ENCODE results near the gene EDAR.

Gene EDAR

DNA sequence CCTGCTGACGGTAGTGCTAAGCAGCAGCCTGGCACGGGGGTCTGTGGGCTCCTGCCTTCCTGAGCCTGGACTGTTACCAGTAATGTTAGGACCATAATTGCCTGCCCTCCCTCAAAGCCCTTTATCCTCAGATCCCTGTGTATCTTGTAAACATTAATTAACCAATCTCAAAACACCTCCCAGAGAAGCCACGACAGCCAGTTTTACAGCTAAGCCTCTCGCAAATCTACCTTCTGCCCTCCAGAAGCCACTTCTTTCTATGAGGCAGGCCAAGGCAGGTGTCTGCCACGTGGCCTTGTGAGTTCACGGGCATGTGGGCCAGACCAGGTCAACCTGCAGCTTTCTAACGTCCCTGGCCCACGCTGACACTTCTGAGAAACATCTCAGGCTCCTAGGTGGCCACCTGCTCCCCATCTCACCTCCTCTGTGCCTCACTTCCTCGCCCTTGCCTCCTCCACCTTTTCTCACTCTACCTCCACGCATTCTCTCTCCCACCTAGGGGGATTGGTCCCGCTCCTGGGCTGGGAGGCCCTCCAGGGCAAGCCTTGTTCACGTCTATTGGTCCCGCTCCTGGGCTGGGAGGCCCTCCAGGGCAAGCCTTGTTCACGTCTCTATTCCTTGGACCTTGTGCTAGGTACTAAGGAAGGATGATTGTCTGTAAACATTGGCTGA, 64.3 kb downstream of the EDAR start:
- DNase-seq (ENCODE audit: low read depth, low spot score) = no peak
- H3K9ac ChIP-seq (ENCODE audit: insufficient read length) = no peak overlapping the region
- H3K9me3 ChIP-seq (ENCODE audit: low read depth, low read length) = no peaks in the 10 kb centered on the region
- H3K4me3 ChIP-seq = no peak overlapping the region
- H3K27ac ChIP-seq = no peak overlapping the region
- TF ChIP-seq EZH2 (IDR thresholded peaks at IDR 0.05) (no peak), POLR2AphosphoS5 (IDR thresholded peaks at IDR 0.05; ENCODE audit: borderline replicate concordance, low read depth, low read length) (no peak), FOXP2 (optimal IDR thresholded peaks at IDR 0.05; ENCODE audit: control extremely low read depth, extremely low read length, insufficient read depth) (no peak)
- no peaks in the 10 kb centered on the region for H3K36me3 ChIP-seq (ENCODE audit: insufficient read depth, low read length)

GRCh38 chr2:108923736-108924579, 65.1 kb downstream of the EDAR start:
- Histone ChIP-seq H3K9ac (ENCODE audit: insufficient read length) (no peak overlapping the region), H3K27ac (no peak overlapping the region), H3K9me3 (ENCODE audit: low read depth, low read length) (no peaks in the 10 kb centered on the region), H3K4me3 (no peak overlapping the region), H3K36me3 (ENCODE audit: insufficient read depth, low read length) (no peaks in the 10 kb centered on the region)
- TF ChIP-seq POLR2AphosphoS5 (IDR thresholded peaks at IDR 0.05; ENCODE audit: borderline replicate concordance, low read depth, low read length) (no peak), FOXP2 (optimal IDR thresholded peaks at IDR 0.05; ENCODE audit: control extremely low read depth, extremely low read length, insufficient read depth) (no peak), EZH2 (IDR thresholded peaks at IDR 0.05) (no peak)
- DNase-seq (ENCODE audit: low read depth, low spot score) = no peak

DNA sequence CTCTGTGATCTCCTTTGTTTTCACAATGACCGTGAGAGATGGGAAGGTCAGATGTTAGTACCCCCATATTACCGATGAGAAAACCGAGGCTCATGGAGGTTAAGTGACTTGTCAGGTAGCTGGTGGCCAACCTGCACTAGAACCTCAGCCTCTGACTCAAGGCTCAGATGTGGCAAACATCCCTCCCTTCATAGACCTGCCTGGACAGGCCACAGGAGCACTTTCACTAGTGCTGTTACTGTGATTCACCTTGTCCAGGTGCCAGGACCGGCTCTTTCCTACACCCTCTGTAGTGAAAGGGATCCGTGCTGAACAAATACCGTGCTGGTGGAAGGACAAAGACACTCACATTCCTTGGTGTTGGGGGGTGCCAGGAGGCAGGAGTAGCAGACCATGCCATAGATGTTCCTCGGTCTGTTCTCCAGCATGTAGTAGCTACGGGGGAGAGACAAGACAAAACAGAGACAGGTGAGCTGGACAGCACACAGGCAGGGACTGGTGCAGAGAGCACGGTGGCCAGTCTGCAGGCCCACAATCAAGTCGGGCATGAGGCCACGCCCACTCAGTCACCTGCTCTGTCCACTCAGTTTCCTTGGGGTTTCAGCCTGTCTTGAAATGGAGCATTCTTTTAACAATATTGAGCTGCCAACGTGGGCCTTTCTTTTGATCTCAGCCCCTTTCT, 65.9 kb downstream of the EDAR start:
- Histone ChIP-seq H3K9ac (ENCODE audit: insufficient read length) (no peak overlapping the region), H3K36me3 (ENCODE audit: insufficient read depth, low read length) (no peaks in the 10 kb centered on the region), H3K27ac (no peak overlapping the region), H3K4me3 (no peak overlapping the region), H3K9me3 (ENCODE audit: low read depth, low read length) (no peaks in the 10 kb centered on the region)
- TF ChIP-seq FOXP2 (optimal IDR thresholded peaks at IDR 0.05; ENCODE audit: control extremely low read depth, extremely low read length, insufficient read depth) = no peak
- TF ChIP-seq EZH2 (IDR thresholded peaks at IDR 0.05) = no peak
- no peak for TF ChIP-seq POLR2AphosphoS5 (IDR thresholded peaks at IDR 0.05; ENCODE audit: borderline replicate concordance, low read depth, low read length)
- no peak for DNase-seq (ENCODE audit: low read depth, low spot score)

- no peak overlapping the region for H3K4me3 ChIP-seq
- DNase-seq (ENCODE audit: low read depth, low spot score) = no peak
- H3K9ac ChIP-seq (ENCODE audit: insufficient read length) = no peak overlapping the region
- H3K27ac ChIP-seq = no peak overlapping the region
- no peaks in the 10 kb centered on the region for H3K9me3 ChIP-seq (ENCODE audit: low read depth, low read length)
- no peaks in the 10 kb centered on the region for H3K36me3 ChIP-seq (ENCODE audit: insufficient read depth, low read length)
- TF ChIP-seq EZH2 (IDR thresholded peaks at IDR 0.05) = no peak
These were observed 66.7 kb downstream of the EDAR start for GRCh38 chr2:108922141-108922915.

- no peaks in the 10 kb centered on the region for H3K36me3 ChIP-seq (ENCODE audit: insufficient read depth, low read length)
- no peak overlapping the region for H3K9ac ChIP-seq (ENCODE audit: insufficient read length)
- no peak for TF ChIP-seq EZH2 (IDR thresholded peaks at IDR 0.05)
- TF ChIP-seq FOXP2 (optimal IDR thresholded peaks at IDR 0.05; ENCODE audit: control extremely low read depth, extremely low read length, insufficient read depth) = no peak
- TF ChIP-seq POLR2AphosphoS5 (IDR thresholded peaks at IDR 0.05; ENCODE audit: borderline replicate concordance, low read depth, low read length) = no peak
- H3K27ac ChIP-seq = no peak overlapping the region
- no peak for DNase-seq (ENCODE audit: low read depth, low spot score)
- no peaks in the 10 kb centered on the region for H3K9me3 ChIP-seq (ENCODE audit: low read depth, low read length)
- H3K4me3 ChIP-seq = no peak overlapping the region
These were observed 67.7 kb downstream of the EDAR start for GRCh38 chr2:108921096-108922030.

DNA sequence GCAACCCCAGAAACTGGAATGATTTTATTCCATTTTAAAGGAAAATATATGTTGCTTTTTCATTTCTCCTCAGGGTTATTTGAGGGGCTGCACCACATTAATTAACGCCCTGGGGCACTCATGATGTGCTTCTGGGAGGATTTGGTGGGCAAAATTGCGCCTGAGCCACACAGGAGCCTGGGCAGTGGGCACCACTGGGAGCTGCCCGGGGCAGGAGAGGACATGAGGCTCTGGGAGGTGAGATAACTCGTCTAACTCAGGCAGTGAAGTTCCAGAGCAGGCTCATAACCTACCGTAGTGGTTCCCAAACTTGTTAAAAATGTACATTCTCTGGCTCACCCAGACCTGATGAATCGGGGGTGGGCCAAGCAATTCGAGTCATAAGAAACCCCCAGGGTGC, 68.3 kb downstream of the EDAR start:
- no peak overlapping the region for H3K27ac ChIP-seq
- no peak for DNase-seq (ENCODE audit: low read depth, low spot score)
- no peaks in the 10 kb centered on the region for H3K9me3 ChIP-seq (ENCODE audit: low read depth, low read length)
- H3K36me3 ChIP-seq (ENCODE audit: insufficient read depth, low read length) = no peaks in the 10 kb centered on the region
- H3K9ac ChIP-seq (ENCODE audit: insufficient read length) = no peak overlapping the region
- TF ChIP-seq POLR2AphosphoS5 (IDR thresholded peaks at IDR 0.05; ENCODE audit: borderline replicate concordance, low read depth, low read length) = no peak
- no peak for TF ChIP-seq FOXP2 (optimal IDR thresholded peaks at IDR 0.05; ENCODE audit: control extremely low read depth, extremely low read length, insufficient read depth)
- TF ChIP-seq EZH2 (IDR thresholded peaks at IDR 0.05) = no peak
- no peak overlapping the region for H3K4me3 ChIP-seq

- no peak overlapping the region for H3K27ac ChIP-seq
- TF ChIP-seq EZH2 (IDR thresholded peaks at IDR 0.05) = no peak
- no peak for TF ChIP-seq POLR2AphosphoS5 (IDR thresholded peaks at IDR 0.05; ENCODE audit: borderline replicate concordance, low read depth, low read length)
- no peak for TF ChIP-seq FOXP2 (optimal IDR thresholded peaks at IDR 0.05; ENCODE audit: control extremely low read depth, extremely low read length, insufficient read depth)
These were observed 69.2 kb downstream of the EDAR start for GRCh38 chr2:108919571-108920373.

More at GRCh38 chr2:108919571-108920373, 69.2 kb downstream of the EDAR start:
- no peaks in the 10 kb centered on the region for H3K36me3 ChIP-seq (ENCODE audit: insufficient read depth, low read length)
- H3K9ac ChIP-seq (ENCODE audit: insufficient read length) = no peak overlapping the region
- no peak overlapping the region for H3K4me3 ChIP-seq
- no peak for DNase-seq (ENCODE audit: low read depth, low spot score)
- no peaks in the 10 kb centered on the region for H3K9me3 ChIP-seq (ENCODE audit: low read depth, low read length)

All from SK-N-MC (cell line).